ENCODE results near the gene SH3BGRL3.

- TF ChIP-seq CTCF (CRISPR knock-in tag; IDR thresholded peaks at IDR 0.05) (no peak), ZNF281 (CRISPR knock-in tag; IDR thresholded peaks at IDR 0.05; ENCODE audit: borderline replicate concordance) (no peak), CEBPB (IDR thresholded peaks at IDR 0.05; ENCODE audit: borderline replicate concordance, low read depth, low read length) (no peak), ZFP1 (CRISPR knock-in tag; IDR thresholded peaks at IDR 0.05) (no peak), TFDP2 (CRISPR knock-in tag; IDR thresholded peaks at IDR 0.05) (no peak), ZNF280B (CRISPR knock-in tag; IDR thresholded peaks at IDR 0.05; ENCODE audit: borderline replicate concordance) (no peak), TRIM22 (IDR thresholded peaks at IDR 0.05) (no peak), NRL (CRISPR knock-in tag; IDR thresholded peaks at IDR 0.05; ENCODE audit: borderline replicate concordance) (no peak), POLR2AphosphoS5 (IDR thresholded peaks at IDR 0.05; ENCODE audit: low read depth, low read length) (no peak), ZBTB26 (CRISPR knock-in tag; IDR thresholded peaks at IDR 0.05; ENCODE audit: borderline replicate concordance) (no peak), POLR2A (IDR thresholded peaks at IDR 0.05; ENCODE audit: insufficient read depth in 1 of 2, low read depth in 2 of 2, low read length in 2 of 2) (no peak), BCL3 (CRISPR knock-in tag; IDR thresholded peaks at IDR 0.05) (no peak), SRSF4 (IDR thresholded peaks at IDR 0.05; ENCODE audit: low read depth, low read length, poor library complexity, severe bottlenecking) (no peak), SRF (IDR thresholded peaks at IDR 0.05; ENCODE audit: low read depth, low read length) (no peak)
Observed at GRCh38 chr1:26330276-26330675, 50.4 kb downstream of the SH3BGRL3 start.
